Right lobe of liver (tissue), 6 donors: ENCODE results near the gene QRICH2. TPM values are rescaled to one million over a fixed set of nuclear protein-coding genes. Genes with fewer than 3 reads are reported as not detected.

Experiments used
- ATAC-seq, 4 donors: fragments of 200-7000 bp; cut with Tn5 transposase; one replicate each; pipeline ENCODE4 v1.9.1; 2020; ENCODE audit warnings: mild to moderate bottlenecking in 4 of 4, moderate library complexity in 4 of 4
- DNase-seq, 3 donors: peaks; one replicate each; pipeline ENCODE4 v3.0.0-alpha.2; 2020
- H3K27ac ChIP-seq, 3 donors: fragments of 200-600 bp; one replicate each; pipeline ENCODE4 v1.8.0; 2022
- H3K27me3 ChIP-seq, 2 donors: fragments of 200-600 bp; one replicate each; pipeline ENCODE4 v1.8.0; 2022
- H3K36me3 ChIP-seq, 4 donors: fragments of 200-600 bp; sonication (generic) in 1 of 4; one replicate each; pipeline versions ENCODE4 v1.5.1 to v1.8.0; 2017 to 2022; ENCODE audit warnings: control low read depth in 1 of 4
- H3K4me1 ChIP-seq, 4 donors: fragments of 200-600 bp; sonication (generic) in 1 of 4; one replicate each; pipeline versions ENCODE4 v1.5.1 to v1.8.0; 2017 to 2022; ENCODE audit warnings: control low read depth in 1 of 4
- H3K4me3 ChIP-seq, 3 donors: fragments of 200-600 bp; one replicate each; pipeline ENCODE4 v1.8.0; 2022
- H3K9me3 ChIP-seq, 4 donors: fragments of 200-600 bp; sonication (generic) in 1 of 4; one replicate each; pipeline versions ENCODE4 v1.5.1 to v1.8.0; 2017 to 2022; ENCODE audit warnings: control low read depth in 1 of 4
- POLR2A ChIP-seq: fragments of 450-650 bp; IDR thresholded peaks from one replicate; pipeline ENCODE4 v1.6.1; 2017; ENCODE audit warnings: antibody characterized with exemption, mild to moderate bottlenecking
- WGBS: methylation state at CpG from one replicate; pipeline ENCODE4 v1.1.6; 2018; ENCODE audit warnings: low coverage, low lambda C conversion rate; ENCODE audit not compliant: insufficient coverage; ENCODE audit errors: missing lambda C conversion rate; 5-methylcytosine and 5-hydroxymethylcytosine counted together
- intact Hi-C, 2 donors: fragments of 100-400 bp; cut with DNase I; formaldehyde crosslinking; loops; one replicate each; pipeline versions ENCODE4 v1.11.2 to v1.14.1; 2022
- total RNA-seq, 6 experiments: library from RNA; depleted of rRNA in 2 of 6; stranded (reverse); fragments of >200 nt in 2 of 6; fragmentation: NEBNext Ultra II Directional in 3 of 6; extraction: Animal tissue kit (Norgen Biotek cat#: 25700) in 3 of 6; gene quantifications; one replicate each; pipeline versions ENCODE4 v1.1.0 to v1.2.4, GENCODE V29; 2016 to 2023
- TF ChIP-seq, protein P1 (sequence below), 4 donors: fragments of 200-600 bp in 3 of 4; fragments of 450-650 bp in 1 of 4; IDR thresholded peaks; one replicate each; pipeline versions ENCODE4 v1.5.1 to v1.8.0; 2016 to 2022; ENCODE audit warnings: antibody characterized with exemption in 4 of 4, mild to moderate bottlenecking in 2 of 4
- donor health status: DM: no; HTN: yes; CAD: no.
- donor health status: DM: no; HTN: no; CAD: no.
- donor health status: DM: no; HTN: no; CAD: no.
- donor health status: DM: no; HTN: yes; CAD: no.
- donor health status: DM: no; HTN: yes; CAD: no.

The QRICH2 gene
- total RNA-seq, 6 experiments from 2014 or later, result 0.43 to 2.2 (median 1.5) TPM

- 85% methylated on average over 4 of the region's 19 CpGs for WGBS
- no peak for TF ChIP-seq POLR2A
- TF ChIP-seq, protein P1, sequence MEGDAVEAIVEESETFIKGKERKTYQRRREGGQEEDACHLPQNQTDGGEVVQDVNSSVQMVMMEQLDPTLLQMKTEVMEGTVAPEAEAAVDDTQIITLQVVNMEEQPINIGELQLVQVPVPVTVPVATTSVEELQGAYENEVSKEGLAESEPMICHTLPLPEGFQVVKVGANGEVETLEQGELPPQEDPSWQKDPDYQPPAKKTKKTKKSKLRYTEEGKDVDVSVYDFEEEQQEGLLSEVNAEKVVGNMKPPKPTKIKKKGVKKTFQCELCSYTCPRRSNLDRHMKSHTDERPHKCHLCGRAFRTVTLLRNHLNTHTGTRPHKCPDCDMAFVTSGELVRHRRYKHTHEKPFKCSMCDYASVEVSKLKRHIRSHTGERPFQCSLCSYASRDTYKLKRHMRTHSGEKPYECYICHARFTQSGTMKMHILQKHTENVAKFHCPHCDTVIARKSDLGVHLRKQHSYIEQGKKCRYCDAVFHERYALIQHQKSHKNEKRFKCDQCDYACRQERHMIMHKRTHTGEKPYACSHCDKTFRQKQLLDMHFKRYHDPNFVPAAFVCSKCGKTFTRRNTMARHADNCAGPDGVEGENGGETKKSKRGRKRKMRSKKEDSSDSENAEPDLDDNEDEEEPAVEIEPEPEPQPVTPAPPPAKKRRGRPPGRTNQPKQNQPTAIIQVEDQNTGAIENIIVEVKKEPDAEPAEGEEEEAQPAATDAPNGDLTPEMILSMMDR (IDR thresholded peaks at IDR 0.05), result no peak
- Histone ChIP-seq H3K27ac (no peak overlapping the region), H3K4me3 (no peak overlapping the region), H3K4me1 (no peaks in the 10 kb centered on the region), H3K36me3 (no peaks in the 10 kb centered on the region), H3K27me3 (no peaks in the 10 kb centered on the region), H3K9me3 (no peaks in the 10 kb centered on the region)
- intact Hi-C loops, result no loop called here
- no peak for DNase-seq
- ATAC-seq, result no peak
Measured at GRCh38 chr17:76278268-76278908, 29.7 kb downstream of the QRICH2 start.

GRCh38 chr17:76277300-76278267, 30.5 kb downstream of the QRICH2 start:
- ATAC-seq (no peak), DNase-seq (peak in 1 of 3 donors; percentile 49)
- Histone ChIP-seq H3K4me1 (no peaks in the 10 kb centered on the region), H3K27ac (no peak overlapping the region), H3K4me3 (no peak overlapping the region), H3K9me3 (no peaks in the 10 kb centered on the region), H3K36me3 (no peaks in the 10 kb centered on the region), H3K27me3 (no peaks in the 10 kb centered on the region)
- intact Hi-C loops, result no loop called here
- 89% methylated on average over 9 of the region's 31 CpGs for WGBS
- TF ChIP-seq POLR2A, result no peak
- TF ChIP-seq, protein P1 (IDR thresholded peaks at IDR 0.05), result no peak

DNA sequence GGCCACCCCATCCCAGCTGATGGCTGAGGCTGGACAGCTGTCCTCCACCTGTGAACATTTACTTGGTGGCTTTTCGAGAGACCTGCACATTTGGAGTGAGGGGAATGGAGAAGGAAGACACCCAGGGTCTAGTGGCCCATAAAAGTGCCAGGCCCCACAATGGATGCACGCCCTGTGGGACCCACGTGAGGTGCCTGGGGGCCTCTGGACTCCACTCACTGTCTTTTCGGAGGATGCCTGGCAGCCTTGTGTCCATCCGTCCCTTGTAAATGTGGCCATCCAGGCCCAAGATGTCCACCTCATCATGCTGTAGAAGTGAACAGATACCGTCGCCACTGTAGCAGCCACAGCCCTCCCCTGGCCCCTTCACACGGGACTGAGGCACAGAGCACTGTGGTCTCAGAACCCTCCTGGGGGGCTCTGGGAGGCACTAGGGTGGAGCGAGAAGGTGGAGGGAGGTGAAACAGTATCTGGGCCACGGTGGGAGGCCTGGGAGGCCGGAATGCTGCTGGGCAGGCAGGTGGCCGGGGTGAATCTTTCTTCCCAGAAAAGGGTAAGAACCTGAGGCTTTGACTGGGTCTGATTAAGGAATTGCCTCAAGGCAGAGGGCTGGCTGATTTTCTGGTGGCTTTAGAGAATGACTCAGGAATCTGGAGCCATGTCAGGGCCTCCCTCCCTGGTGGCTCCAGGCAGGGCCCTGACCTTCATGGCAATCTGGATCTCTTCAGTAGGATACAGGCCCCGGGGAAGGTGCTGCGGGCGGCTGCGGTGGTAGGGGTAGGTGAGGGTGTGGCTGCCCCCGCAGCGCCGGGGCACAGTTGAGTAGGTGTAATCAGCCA, 31.4 kb downstream of the QRICH2 start:
- no peak for DNase-seq
- no CpG with 5 or more reads among the region's 19 CpGs for WGBS
- no peak for TF ChIP-seq POLR2A
- TF ChIP-seq, protein P1 (IDR thresholded peaks at IDR 0.05), result no peak
- Histone ChIP-seq H3K4me3 (no peak overlapping the region), H3K27ac (no peak overlapping the region), H3K27me3 (no peaks in the 10 kb centered on the region), H3K4me1 (peaks cover 0 to 7% (median under 1%) of the 10 kb centered on the region in 4 donors), H3K9me3 (no peaks in the 10 kb centered on the region), H3K36me3 (no peaks in the 10 kb centered on the region)
- no peak for ATAC-seq
- intact Hi-C loops, result no loop called here

DNA sequence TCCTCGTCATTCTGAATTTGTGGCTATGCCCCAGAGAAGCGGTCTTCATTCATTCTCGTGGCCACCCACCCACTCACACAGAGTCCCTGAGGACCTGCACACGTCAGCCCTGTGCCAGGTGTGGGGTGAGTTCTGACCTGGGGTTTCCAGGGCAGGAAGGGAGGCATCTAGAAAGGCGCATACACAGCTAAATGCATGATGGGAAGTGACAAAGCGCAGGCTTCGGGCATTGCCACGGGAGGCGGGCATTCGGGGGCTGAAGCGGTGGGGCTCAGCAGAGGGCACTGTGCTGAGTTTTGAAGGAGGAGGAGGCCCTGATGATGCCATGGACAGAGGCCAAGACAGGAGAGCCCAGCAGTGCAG, 32.0 kb downstream of the QRICH2 start:
- intact Hi-C loops, result no loop called here
- Histone ChIP-seq H3K4me3 (no peak overlapping the region), H3K27ac (no peak overlapping the region), H3K4me1 (peaks cover 0 to 13% (median 4%) of the 10 kb centered on the region in 4 donors), H3K36me3 (no peaks in the 10 kb centered on the region), H3K9me3 (no peaks in the 10 kb centered on the region), H3K27me3 (no peaks in the 10 kb centered on the region)
- WGBS, result 85% methylated on average over 6 of the region's 11 CpGs
- ATAC-seq, result no peak
- no peak for TF ChIP-seq POLR2A
- TF ChIP-seq, protein P1 (IDR thresholded peaks at IDR 0.05), result no peak
- no peak for DNase-seq
